Measurements from ENCODE around the gene CLCN3. TPM values are rescaled to one million over a fixed set of nuclear protein-coding genes. Genes with fewer than 3 reads are reported as not detected.
"Not testable (repeated sequence)": the region's sequence is repeated elsewhere in the genome, so short reads cannot be mapped to it uniquely, and the experiment has no call there.

Gene CLCN3
- total RNA-seq, 1 donor from 2014 or later, result 46.9 TPM

DNA sequence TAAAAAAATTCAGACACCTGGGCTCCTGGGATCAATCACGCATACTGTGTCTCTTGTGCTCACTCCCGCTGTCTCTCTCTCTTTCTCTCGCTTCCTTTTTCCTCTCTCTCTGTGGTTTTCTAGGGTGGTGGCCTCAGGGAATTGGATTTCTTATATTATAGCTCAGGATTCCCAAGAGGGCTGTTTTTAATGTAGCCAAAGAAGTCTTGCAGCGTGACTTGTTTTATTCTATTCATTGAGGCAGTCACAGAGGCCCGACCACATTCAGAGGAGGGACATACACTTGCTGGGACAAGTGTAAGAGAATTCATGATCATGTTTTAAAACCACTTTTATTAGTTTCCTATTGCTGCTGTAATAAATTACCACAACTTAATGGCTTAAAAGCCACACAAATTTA lies 78.0 kb downstream of the CLCN3 start:
- DNase-seq (ENCODE audit: low spot score), result no peak

GRCh38 chr4:169707958-169708643 lies 87.7 kb downstream of the CLCN3 start:
- DNase-seq (ENCODE audit: low spot score), result no peak

DNA sequence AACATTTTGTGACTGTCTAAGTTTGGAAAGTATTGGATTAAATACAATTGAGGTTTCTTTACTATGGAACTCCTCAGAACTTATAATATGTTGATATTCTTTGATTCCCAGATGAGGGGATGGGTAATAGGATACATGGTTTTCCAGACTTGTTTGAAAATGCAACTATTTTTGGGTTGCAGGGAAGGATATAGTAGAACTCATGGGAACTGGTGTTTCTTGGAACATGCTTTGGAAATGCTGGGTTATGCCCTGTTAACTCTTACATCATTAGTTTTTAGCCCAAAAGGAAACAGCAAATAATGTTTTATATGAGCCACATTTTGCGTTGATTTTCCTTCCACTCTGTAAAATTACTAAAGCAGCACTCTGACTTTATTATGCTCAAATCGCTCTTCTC lies 95.4 kb downstream of the CLCN3 start:
- DNase-seq (ENCODE audit: low spot score), result no peak

GRCh38 chr4:169716677-169717076 lies 96.3 kb downstream of the CLCN3 start:
- no peak for DNase-seq (ENCODE audit: low spot score)

DNA sequence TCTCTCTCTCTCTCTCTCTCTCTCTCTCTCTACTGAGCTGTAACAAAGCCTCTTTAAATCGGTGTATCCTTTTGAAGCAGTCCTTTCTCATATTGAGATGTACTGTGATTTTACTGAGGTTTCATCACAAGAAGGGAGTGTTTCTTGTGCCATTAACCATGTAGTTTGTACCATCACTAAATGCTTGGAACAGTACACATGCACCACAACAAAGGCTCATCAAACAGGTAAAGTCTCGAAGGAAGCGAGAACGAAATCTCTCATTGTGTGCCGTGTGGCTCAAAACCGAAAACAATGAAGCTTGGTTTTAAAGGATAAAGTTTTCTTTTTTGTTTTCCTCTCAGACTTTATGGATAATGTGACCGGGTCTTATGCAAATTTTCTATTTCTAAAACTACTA lies 100.2 kb downstream of the CLCN3 start:
- DNase-seq (ENCODE audit: low spot score), result no peak

GRCh38 chr4:169723207-169723965 lies 103.0 kb downstream of the CLCN3 start:
- DNase-seq (ENCODE audit: low spot score), result no peak

DNA sequence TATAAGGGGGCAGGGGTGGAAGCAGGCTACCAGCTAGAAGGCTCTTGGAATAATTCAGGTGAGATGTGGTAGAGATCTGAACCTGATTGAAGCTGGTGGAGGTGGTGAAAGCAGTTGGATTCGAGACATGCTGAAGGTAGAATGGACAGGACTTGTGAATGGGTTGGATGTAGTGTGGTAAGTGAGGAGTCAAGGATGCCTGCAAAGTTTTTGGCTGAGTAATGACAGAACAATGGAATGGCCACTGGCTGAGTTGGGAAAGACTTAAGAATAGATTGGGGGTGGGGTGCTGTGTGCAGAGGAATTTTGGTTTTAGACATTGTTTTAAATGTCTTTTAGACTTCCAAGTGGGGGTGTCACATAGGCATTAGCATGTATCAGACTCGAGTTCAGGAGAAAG lies 103.9 kb downstream of the CLCN3 start:
- no peak for DNase-seq (ENCODE audit: low spot score)

DNA sequence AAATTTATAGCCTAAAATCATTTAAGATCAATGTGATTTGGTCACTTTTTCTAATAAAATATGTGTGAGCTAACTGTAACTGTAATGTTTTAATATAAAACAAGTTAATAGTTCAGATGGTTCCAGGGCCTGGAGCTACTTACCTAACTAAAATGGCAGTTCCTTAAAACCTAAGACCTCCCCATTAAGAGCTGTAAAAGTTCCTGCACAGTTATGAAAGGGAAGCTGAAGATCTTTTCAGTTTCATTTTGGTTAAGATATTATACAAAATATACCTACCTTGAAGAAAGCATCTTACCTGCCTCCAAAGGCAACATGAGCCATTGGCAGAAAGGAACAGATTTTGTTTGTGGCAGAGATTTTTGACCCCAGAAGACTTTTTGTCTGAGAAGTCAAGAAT lies 107.2 kb downstream of the CLCN3 start:
- no peak for DNase-seq (ENCODE audit: low spot score)

GRCh38 chr4:169730564-169730963 lies 110.2 kb downstream of the CLCN3 start:
- no peak for DNase-seq (ENCODE audit: low spot score)

DNA sequence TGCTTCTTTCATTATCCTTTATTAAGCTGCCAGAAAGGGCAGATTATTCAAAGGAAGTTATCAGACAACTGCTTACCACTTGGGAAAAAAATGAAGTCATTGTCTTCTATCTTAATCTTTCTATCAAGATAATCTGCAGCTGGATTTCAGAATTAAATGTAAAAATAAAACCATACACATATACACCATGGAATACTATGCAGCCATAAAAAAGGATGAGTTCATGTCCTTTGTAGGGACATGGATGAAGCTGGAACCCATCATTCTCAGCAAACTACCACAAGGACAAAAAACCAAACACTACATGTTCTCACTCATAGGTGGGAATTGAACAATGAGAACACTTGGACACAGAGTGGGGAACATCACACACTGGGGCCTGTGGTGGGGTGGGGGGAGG lies 118.2 kb downstream of the CLCN3 start:
- not testable (repeated sequence) for DNase-seq (ENCODE audit: low spot score)

GRCh38 chr4:169741569-169741968 lies 121.2 kb downstream of the CLCN3 start:
- DNase-seq (ENCODE audit: low spot score), result no peak

GRCh38 chr4:169744601-169745000 lies 124.2 kb downstream of the CLCN3 start:
- DNase-seq (ENCODE audit: low spot score), result peak; percentile 5

DNA sequence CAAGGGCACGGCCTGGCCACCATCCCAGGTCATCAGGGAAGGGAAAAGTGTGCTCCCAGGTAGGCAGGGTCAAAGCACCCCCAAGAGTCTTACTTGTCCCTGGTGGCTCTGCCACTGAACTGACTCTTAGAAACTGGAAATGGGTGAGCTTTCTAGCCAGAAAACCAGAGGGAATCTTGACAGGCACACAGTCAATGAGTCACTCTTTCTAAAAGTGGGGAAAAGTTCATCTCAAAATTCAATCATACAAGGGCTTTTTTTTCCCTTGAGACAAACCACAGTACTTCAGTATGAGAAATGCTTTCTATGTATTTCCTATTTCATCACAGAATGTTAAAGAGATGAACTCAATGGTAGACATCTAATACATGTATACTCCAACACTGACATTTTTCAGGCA lies 124.9 kb downstream of the CLCN3 start:
- no peak for DNase-seq (ENCODE audit: low spot score)

DNA sequence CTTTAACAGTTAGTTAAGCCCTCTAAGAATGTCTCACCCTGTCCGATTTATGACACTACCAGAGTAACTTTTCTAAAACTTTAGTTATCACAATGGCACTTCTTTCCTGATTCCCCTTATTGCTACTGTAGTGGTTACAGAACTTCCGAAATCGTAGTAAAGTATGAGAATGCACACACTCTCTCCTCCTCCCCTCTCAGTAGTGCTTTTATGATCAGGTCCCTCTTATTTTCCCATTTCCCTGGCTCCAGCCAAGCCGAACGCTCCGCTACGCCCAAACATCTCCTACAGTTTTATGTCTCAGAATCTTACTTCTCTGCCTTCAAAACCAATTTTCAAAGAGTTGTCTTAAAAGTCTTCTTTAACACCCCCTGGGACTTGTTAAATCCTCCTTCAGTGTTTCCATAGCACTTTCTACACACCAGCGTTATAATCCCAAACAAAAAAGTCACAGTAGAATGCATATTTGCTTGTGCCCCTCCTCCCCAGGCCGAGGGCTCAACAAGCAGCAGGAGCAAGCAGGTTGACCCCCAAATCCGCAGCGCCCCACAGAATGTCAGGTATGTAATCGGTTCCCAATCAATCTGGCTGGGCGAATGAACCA lies 136.7 kb downstream of the CLCN3 start:
- DNase-seq (ENCODE audit: low spot score), result peak; percentile 12

- peak; percentile 93 for DNase-seq (ENCODE audit: low spot score)
Measured at GRCh38 chr4:169757575-169758184, 137.3 kb downstream of the CLCN3 start, which contains the start of gene HPF1. Gene HPF1 (minus strand): TSS chr4:169757944. CDS start chr4:169757877, 67 bp downstream.

GRCh38 chr4:169758401-169758962 lies 138.1 kb downstream of the CLCN3 start:
- peak; percentile 18 for DNase-seq (ENCODE audit: low spot score)

DNA sequence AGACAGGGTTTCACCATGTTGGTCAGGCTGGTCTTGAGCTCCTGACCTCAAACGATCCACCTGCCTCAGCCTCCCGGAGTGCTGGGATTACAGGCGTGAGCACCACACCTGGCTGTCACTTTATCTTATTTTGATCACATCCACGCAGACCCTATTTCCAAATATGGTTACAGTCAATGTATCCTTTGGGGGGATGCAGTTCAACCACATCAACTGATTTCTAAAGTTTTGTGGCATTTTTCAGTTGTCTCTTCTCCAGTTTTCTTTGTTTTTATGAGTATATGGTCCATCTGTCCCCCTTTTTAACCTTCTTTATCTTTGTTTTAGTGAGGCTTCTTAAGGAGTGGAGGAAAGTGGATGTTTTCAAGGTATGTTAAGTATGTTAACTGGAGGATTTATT lies 141.5 kb downstream of the CLCN3 start:
- no peak for DNase-seq (ENCODE audit: low spot score)

- peak; percentile 46 for DNase-seq (ENCODE audit: low spot score)
Measured at GRCh38 chr4:169765835-169766234, 145.5 kb downstream of the CLCN3 start.

DNA sequence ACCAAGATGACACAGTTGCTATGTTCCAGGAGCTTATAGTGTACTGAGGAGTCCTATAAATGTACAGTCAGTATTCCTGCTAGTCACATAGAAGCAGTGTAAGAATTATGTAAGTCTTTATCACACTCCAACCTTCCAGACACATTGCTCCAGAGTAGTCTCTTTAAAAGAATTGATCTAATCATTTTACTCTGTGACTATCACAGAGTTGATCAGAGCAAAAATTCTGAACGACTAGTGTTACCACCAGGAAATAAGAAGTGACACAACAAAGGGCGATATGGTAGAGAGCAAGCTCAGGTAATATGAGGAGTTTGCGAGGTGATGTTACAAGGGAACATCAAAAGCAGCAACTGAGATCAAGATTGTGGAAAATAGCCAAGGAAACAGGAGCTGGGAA lies 146.4 kb downstream of the CLCN3 start:
- DNase-seq (ENCODE audit: low spot score), result no peak

- no peak for DNase-seq (ENCODE audit: low spot score)
Measured at GRCh38 chr4:169768385-169768784, 148.0 kb downstream of the CLCN3 start.

DNA sequence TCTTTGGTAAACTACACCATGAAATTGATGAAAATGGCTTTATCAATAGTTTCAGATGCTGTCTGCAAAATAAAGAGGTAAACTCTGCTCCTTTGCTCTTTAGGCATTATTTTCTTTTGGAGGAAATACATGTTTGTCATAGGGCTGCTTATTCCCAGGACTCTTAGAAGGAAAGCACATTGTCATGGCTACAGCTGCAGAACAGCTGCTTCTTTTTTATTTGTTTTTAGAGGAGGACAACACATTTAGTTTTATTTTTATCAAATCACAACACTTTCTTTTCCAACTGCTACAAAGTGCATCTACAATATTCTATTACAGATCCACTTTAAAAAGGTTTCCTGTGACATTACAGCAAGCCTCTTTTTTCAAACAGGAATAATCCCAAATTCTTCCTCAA lies 150.0 kb downstream of the CLCN3 start:
- DNase-seq (ENCODE audit: low spot score), result no peak

DNA sequence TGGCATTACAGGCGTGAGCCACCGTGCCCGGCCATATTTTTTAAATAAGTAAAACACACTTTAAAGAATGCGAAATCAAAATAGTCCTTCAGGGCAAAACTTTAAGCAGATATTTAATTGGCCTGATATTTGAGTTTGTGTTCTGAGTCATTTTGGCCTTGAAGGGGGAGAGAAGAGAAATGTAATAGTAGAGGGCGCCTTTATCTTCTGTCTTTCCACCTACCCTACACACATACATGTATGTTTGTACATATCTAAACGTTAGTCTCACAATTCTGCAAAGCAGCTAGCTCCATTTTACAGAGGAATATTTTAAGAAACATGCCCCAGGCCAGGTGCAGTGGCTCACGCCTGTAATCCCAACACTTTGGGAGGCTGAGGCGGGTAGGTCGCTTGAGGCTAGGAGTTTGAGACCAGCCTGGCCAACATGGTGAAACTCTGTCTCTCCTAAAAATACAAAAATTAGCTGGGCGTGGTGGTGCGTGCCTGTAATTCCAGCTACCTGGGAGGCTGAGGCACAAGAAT lies 151.2 kb downstream of the CLCN3 start:
- DNase-seq (ENCODE audit: low spot score), result not testable (repeated sequence)
